NCI-H748 (cell line): ENCODE measurements around the gene SCG3.

ENCODE experiments used
- DNase-seq: peaks from one replicate; lab custom pipeline; 2025; ENCODE audit not compliant: unreplicated experiment; lab: John Stamatoyannopoulos, UW

Gene SCG3

DNA sequence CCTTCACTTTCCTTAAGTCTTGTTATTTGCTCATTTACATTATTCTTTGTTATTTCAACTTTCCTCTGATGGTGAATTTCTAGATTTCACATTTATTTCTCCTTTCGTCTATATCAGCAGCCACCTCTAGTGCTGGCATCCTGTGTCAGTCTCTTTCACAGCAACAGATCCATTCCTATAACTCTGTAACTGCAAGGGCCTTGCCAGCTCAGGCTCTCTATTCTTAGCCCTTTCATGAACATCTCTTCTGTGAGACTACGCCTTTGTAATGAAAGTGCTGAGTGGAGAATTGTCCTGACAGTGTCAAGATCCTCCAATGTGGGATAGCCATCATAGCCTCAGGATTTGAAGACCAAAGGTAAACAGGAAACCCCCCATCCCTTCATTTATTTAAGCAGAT is 3.9 kb upstream of the SCG3 start:
- DNase-seq = no peak

DNA sequence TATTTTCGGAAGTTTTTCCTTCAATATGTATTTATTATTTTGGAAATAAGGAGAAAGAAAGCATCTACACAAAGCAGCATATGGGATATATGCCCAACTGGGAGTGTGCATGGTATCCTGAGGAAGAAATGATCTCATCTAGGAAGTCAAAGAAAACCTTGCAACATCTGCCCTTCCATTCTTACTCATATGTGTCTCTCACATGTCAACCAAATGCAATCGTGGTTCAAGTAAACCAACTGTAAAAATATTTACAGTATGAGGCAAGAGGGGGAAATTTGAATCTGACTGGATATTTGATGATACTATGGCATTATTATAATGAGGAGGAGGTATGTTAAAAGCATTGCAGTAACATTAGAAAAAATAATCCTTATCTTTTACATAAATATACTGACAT is 3.2 kb upstream of the SCG3 start:
- no peak for DNase-seq

GRCh38 chr15:51680321-51680720 is 982 bp upstream of the SCG3 start:
- DNase-seq = no peak

- no peak for DNase-seq
These were observed 6.3 kb downstream of the SCG3 start for GRCh38 chr15:51687565-51687964.

- no peak for DNase-seq
These were observed 7.6 kb downstream of the SCG3 start for GRCh38 chr15:51688863-51689262.

GRCh38 chr15:51692154-51692553 is 10.9 kb downstream of the SCG3 start:
- no peak for DNase-seq

DNA sequence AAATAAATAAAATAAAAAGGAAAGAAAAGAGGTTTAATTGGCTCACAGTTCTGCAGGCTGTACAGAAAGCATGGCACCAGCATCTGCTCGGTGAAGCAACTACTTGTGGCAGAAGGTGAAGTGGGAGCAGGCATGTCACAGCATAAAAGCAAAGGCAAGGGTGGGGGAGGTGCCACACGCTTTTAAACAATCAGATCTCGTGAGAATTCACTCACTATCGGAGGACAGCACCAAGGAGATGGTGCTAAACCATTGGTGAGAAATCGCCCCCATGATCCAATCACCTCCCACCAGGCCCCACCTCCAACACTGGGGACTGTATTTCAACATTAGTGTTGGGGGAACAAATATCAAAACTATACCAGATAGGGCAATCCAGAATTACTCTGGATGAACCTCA is 15.3 kb downstream of the SCG3 start:
- no peak for DNase-seq

DNA sequence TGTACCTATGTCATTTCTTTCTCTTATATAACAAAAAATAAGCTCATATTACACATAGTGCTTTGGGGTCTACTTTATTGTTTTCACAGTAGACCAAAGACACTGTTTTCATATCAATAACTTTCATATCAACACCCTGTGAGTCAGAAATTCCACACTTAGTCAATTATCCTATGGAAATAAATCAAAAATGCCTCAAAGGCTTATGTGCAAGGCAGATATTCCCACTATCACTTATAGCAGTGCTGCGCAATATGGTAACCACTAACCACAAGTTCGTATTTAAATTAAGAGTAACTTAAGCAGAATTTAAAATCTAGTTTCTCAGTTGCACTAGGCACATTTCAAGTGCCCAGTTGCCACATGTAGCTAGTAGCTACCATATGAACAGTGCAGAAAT is 15.9 kb downstream of the SCG3 start:
- DNase-seq = no peak

DNA sequence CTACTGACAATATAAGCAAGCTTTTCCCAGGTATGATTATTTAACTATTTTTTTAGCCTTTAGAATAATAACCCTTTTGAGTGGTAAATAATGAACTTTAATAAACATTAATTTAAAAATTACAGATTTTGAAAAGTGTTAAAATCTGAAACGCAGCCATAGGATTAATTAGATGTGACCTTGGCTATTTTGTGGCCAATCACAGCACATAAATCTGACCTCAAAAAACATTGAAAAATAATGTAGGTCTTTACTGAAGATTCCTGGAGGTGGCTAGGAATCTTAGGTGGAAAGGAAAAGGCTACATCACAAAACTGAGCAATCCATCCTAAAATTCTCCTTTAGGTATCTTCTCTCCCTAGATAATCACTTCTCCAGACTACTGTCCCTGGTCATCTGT is 18.1 kb downstream of the SCG3 start:
- DNase-seq = no peak

GRCh38 chr15:51702710-51703109 is 21.4 kb downstream of the SCG3 start:
- no peak for DNase-seq

- DNase-seq = no peak
These were observed 25.0 kb downstream of the SCG3 start for GRCh38 chr15:51706291-51706690.

- DNase-seq = no peak
These were observed 25.8 kb downstream of the SCG3 start for GRCh38 chr15:51706926-51707608.

GRCh38 chr15:51708013-51708412 is 26.7 kb downstream of the SCG3 start:
- peak; percentile 35 for DNase-seq

GRCh38 chr15:51709031-51709430 is 27.7 kb downstream of the SCG3 start:
- DNase-seq = no peak

- no peak for DNase-seq
These were observed 32.9 kb downstream of the SCG3 start for GRCh38 chr15:51714162-51714561.

DNA sequence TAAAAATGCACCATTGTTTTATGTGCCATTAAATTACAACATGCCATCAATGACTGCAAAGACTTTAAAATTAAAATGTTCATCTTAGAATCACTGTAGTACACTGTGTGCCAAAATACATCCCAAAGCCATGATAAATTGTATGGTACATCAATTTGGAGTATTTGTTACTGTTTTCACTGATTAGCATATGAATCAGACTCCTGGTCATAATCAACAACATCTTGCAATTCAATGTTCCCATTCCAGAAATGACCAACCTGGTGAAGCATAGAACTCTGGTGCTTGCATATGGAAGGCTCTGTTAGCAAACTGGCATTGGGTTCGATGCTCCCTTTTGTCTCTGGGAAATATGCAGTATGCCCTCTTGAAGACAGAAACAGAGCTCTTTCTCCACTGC is 33.6 kb downstream of the SCG3 start:
- no peak for DNase-seq

DNA sequence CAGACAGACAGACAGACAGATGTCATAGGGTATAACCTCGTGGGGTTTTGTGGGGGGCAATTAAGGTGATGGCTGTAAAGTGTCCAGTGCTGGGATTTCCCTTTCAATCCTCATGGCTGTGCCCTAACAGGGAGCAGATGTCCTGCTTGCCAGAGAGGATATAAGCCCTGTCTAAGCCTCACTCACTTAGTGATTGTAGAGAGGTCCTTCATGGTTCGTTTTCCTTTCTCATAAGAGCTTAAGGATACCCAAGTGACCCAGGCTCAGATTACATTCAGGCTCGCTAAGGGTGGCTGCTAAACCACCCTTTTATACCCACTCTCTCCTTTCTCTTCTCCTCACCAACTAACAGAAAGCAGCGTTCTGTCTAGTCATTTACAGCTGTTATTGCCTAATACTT is 36.9 kb downstream of the SCG3 start:
- DNase-seq = no peak

- no peak for DNase-seq
These were observed 37.4 kb downstream of the SCG3 start for GRCh38 chr15:51718746-51719145.

DNA sequence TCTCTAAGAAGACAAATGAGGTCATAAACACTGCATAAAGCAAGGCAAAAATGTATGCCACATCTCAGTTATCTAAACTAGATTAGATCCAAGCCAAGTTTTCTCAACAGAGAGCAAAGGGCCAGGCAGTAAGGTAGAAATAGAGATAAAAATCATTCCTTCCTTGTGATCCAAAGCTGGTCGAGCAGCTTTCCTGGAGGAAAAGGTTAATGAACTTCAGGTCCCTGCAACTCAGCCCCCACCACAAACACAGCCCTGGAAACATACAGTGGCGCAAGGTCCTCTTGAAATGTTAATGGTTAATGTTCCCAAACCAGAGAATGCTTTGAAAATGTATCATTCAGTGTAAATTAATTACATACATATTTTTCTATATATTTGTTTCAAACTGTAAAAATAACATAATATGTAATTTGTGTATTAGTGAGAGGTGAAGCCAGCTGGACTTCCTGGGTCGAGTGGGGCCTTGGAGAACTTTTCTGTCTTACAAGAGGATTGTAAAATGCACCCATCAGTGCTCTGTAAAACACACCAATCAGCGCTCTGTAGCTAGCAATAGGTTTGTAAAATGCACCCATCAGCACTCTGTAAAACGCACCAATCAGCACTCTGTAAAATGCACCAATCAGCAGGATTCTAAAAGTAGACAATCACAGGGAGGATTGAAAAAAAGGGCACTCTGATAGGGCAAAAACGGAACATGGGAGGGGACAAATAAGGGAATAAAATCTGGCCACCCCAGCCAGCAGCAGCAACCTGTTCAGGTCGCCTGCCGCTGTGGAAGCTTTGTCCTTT is 39.1 kb downstream of the SCG3 start:
- DNase-seq = no peak

DNA sequence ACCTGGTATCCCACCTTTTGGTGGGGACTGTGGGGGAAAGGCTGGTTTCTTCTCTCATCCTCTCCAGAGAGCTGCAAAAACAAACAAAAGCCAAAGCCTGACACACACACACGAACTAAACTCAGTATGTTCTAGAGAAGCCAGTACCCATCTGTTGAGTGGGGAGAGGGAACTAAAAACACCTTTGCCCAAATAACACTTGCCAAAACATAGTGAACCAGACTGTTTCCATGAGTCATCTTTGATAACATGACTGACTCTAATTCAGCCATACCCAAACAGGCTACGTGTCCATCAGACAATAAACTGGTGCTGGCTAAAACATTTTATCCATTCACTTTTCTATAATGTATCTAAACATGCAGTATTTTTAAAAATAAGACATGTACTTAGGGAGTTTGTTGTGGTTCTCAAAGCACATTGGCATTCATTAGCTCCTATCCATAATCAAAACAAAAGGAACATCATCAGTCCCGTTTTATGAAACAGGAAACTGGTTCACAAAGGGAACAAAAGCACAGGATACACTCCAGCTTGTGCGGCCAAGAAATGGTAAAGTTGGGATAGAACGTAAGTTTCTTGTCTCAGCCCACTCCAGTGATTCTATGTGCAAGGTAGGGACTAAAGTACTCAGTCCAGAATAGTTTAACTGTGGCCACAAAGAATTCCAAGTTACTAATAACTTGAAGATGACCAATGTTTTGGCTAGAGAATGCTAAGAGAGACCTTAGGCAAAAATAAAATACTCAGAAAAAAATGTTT is 40.1 kb downstream of the SCG3 start:
- DNase-seq = no peak

- DNase-seq = no peak
These were observed 42.9 kb downstream of the SCG3 start for GRCh38 chr15:51724199-51724598.

DNA sequence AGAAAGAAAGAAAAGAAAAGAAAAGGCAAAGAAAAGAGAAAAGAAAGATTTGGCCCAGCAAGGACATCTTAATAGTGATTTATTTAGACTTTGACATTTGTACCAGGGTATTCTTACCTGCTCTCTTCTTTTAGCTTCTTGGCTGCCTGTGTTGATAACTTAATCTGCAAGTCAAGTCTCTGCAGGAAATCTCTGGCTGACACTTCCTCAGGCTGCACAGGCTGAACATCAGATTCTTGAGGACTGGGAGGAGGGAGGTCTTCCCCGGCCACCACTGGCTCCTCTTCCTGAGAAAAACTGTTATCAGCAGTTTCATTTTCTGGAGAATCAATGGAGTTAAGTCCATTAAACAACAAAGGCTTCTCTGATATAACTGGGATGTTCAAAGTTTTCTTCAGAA is 43.4 kb downstream of the SCG3 start:
- no peak for DNase-seq
